Right lobe of liver (tissue), 4 donors: ENCODE measurements around the gene CEP192.

Experiments
- CTCF ChIP-seq, 4 donors: fragments of 200-600 bp in 3 of 4; fragments of 450-650 bp in 1 of 4; IDR thresholded peaks; one replicate each; pipeline versions ENCODE4 v1.5.1 to v1.8.0; 2016 to 2022; ENCODE audit warnings: antibody characterized with exemption in 4 of 4, mild to moderate bottlenecking in 2 of 4
- POLR2A ChIP-seq: fragments of 450-650 bp; IDR thresholded peaks from one replicate; pipeline ENCODE4 v1.6.1; 2017; ENCODE audit warnings: antibody characterized with exemption, mild to moderate bottlenecking
- donor health status: DM: no; HTN: no; CAD: no.
- donor health status: DM: no; HTN: no; CAD: no.
- donor health status: DM: no; HTN: yes; CAD: no.

GRCh38 chr18:12960853-12961397, 30.2 kb upstream of the CEP192 start:
- no peak for TF ChIP-seq CTCF (IDR thresholded peaks at IDR 0.05)
- TF ChIP-seq POLR2A, result no peak
